Tibial nerve (tissue), 4 donors: ENCODE measurements around the gene TNIP2.

Source experiments
- EP300 ChIP-seq, 2 donors: sonication (generic); formaldehyde crosslinking; IDR thresholded peaks; one replicate each; pipeline ENCODE4 v1.6.1; 2017; ENCODE audit warnings: antibody characterized with exemption in 2 of 2, mild to moderate bottlenecking in 1 of 2
- POLR2A ChIP-seq, 2 donors: fragments of 450-650 bp; IDR thresholded peaks; one replicate each; pipeline ENCODE4 v1.6.1; 2017; ENCODE audit warnings: antibody characterized with exemption in 2 of 2, mild to moderate bottlenecking in 2 of 2, moderate library complexity in 2 of 2
- TF ChIP-seq, protein P1 (sequence below), 5 experiments: fragments of 200-600 bp in 3 of 5; fragments of 450-650 bp in 2 of 5; sonication (generic) in 3 of 5; IDR thresholded peaks; one replicate each; pipeline ENCODE4 v1.5.1; 2016 to 2019; ENCODE audit warnings: antibody characterized with exemption in 5 of 5, mild to moderate bottlenecking in 3 of 5, moderate library complexity in 2 of 5

DNA sequence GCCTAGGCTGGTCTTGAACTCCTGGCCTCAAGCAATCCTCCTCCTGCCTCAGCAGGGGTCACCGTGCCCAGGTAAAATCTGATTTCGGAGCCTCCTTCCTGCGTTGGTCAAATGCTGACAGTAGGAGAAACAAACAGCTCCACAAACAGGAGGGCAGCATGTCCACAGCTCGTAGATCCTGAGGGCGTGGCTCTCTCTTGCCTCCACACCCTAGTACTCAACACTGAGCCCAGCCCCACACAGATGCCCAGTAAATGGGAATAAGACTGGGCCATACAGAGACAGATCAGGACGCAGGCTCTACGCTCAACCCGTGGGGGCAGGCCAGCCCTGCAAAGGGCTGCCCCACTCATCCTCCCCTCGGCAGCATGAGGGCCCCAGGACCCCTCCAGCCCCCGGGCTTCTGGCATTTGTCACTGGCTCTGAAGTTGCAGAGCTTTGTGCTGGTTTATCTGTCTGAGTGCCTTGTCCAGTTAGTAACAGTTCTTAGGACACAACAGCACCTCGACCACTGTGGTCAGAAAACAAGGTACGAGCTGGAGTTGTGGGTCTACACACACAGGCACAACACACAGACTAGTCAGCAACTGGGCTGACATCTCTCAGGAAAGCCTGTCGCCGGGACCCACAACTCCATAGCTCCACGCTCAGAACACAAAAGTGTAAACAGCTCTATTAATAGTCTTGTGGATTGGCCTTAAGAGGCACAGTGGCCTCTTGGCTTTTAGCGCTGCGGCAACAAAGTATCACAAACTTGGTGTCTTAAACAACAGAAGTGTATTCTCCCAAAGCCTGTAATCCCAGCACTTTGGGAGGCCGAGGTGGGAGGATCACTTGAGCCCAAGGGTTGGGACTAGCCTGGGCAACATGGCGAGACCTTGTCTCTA, 5.2 kb downstream of the TNIP2 start:
- TF ChIP-seq EP300 (IDR thresholded peaks at IDR 0.05) = no peak
- TF ChIP-seq, protein P1, sequence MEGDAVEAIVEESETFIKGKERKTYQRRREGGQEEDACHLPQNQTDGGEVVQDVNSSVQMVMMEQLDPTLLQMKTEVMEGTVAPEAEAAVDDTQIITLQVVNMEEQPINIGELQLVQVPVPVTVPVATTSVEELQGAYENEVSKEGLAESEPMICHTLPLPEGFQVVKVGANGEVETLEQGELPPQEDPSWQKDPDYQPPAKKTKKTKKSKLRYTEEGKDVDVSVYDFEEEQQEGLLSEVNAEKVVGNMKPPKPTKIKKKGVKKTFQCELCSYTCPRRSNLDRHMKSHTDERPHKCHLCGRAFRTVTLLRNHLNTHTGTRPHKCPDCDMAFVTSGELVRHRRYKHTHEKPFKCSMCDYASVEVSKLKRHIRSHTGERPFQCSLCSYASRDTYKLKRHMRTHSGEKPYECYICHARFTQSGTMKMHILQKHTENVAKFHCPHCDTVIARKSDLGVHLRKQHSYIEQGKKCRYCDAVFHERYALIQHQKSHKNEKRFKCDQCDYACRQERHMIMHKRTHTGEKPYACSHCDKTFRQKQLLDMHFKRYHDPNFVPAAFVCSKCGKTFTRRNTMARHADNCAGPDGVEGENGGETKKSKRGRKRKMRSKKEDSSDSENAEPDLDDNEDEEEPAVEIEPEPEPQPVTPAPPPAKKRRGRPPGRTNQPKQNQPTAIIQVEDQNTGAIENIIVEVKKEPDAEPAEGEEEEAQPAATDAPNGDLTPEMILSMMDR (IDR thresholded peaks at IDR 0.05) = no peak
- TF ChIP-seq POLR2A (IDR thresholded peaks at IDR 0.05) = no peak
